ENCODE data around the gene DDAH1.

GRCh38 chr1:85453640-85454194 is 11.2 kb downstream of the DDAH1 start:
- TF ChIP-seq CTCF (IDR thresholded peaks at IDR 0.05; ENCODE audit: poor library complexity) (no peak), EZH2phosphoT487 (IDR thresholded peaks at IDR 0.05; ENCODE audit: low read depth, severe bottlenecking, unreplicated experiment) (no peak)
